HepG2 (cell line): ENCODE data around the gene PRR35. TPM values are rescaled to one million over a fixed set of nuclear protein-coding genes. Genes with fewer than 3 reads are reported as not detected.

Source experiments
- ATF1 ChIP-seq: IDR thresholded peaks from 2 replicates; pipeline ENCODE4 v1.6.1; 2016; ENCODE audit warnings: mild to moderate bottlenecking, control low read depth
- CAMTA2 ChIP-seq: sonication (generic); formaldehyde crosslinking; IDR thresholded peaks from 2 replicates; pipeline ENCODE4 v1.4.0; 2020; ENCODE audit warnings: mild to moderate bottlenecking, missing genetic modification reagents, borderline replicate concordance
- CBFB ChIP-seq: sonication (generic); formaldehyde crosslinking; IDR thresholded peaks from 2 replicates; pipeline ENCODE4 v1.4.0; 2020; ENCODE audit warnings: missing genetic modification reagents
- MAFK ChIP-seq, 2 experiments: IDR thresholded peaks in 1 of 2; conservative IDR thresholded peaks in 1 of 2; 2 replicates each; pipeline ENCODE4 v1.6.1; 2011; ENCODE audit warnings: improper control_type of control experiment in 2 of 2, low read length in 2 of 2
- MIXL1 ChIP-seq: IDR thresholded peaks from 2 replicates; pipeline ENCODE4 v1.6.1; 2016
- NR2C2 ChIP-seq: sonication (generic); formaldehyde crosslinking; IDR thresholded peaks from 2 replicates; pipeline ENCODE4 v1.4.0; 2020; ENCODE audit warnings: missing genetic modification reagents, mild to moderate bottlenecking, moderate library complexity, borderline replicate concordance
- NRL ChIP-seq: sonication (generic); formaldehyde crosslinking; IDR thresholded peaks from 2 replicates; pipeline ENCODE4 v1.5.0; 2020; ENCODE audit warnings: missing genetic modification reagents, mild to moderate bottlenecking, moderate library complexity, borderline replicate concordance
- PHF8 ChIP-seq: sonication (generic); formaldehyde crosslinking; IDR thresholded peaks from 2 replicates; pipeline ENCODE4 v1.5.0; 2020; ENCODE audit warnings: missing genetic modification reagents
- SRF ChIP-seq: IDR thresholded peaks from 2 replicates; pipeline ENCODE4 v1.6.1; 2011; ENCODE audit warnings: mild to moderate bottlenecking, low read depth, low read length, moderate library complexity
- ZFAT ChIP-seq: sonication (generic); formaldehyde crosslinking; conservative IDR thresholded peaks from 2 replicates; pipeline ENCODE4 v1.8.1; 2023; ENCODE audit warnings: missing genetic modification reagents, inconsistent platforms
- ZKSCAN5 ChIP-seq: sonication (generic); formaldehyde crosslinking; IDR thresholded peaks from 2 replicates; pipeline ENCODE4 v1.5.1; 2020; ENCODE audit warnings: mild to moderate bottlenecking, missing genetic modification reagents
- ZNF12 ChIP-seq: sonication (generic); formaldehyde crosslinking; IDR thresholded peaks from 2 replicates; pipeline ENCODE4 v1.5.0; 2020; ENCODE audit warnings: missing genetic modification reagents
- ZNF30 ChIP-seq: sonication (generic); formaldehyde crosslinking; IDR thresholded peaks from 2 replicates; pipeline ENCODE4 v1.5.0; 2020; ENCODE audit warnings: mild to moderate bottlenecking, missing genetic modification reagents
- ZNF451 ChIP-seq: sonication (generic); formaldehyde crosslinking; IDR thresholded peaks from 2 replicates; pipeline ENCODE4 v1.5.0; 2020; ENCODE audit warnings: mild to moderate bottlenecking, missing genetic modification reagents
- ZNF780A ChIP-seq: sonication (generic); formaldehyde crosslinking; IDR thresholded peaks from 2 replicates; pipeline ENCODE4 v1.8.0; 2022; ENCODE audit warnings: mild to moderate bottlenecking, missing genetic modification reagents, moderate library complexity
- ZSCAN12 ChIP-seq: sonication (generic); formaldehyde crosslinking; IDR thresholded peaks from 2 replicates; pipeline ENCODE4 v1.9.0; 2021; ENCODE audit warnings: mild to moderate bottlenecking, missing genetic modification reagents
- polyA plus RNA-seq, 8 experiments: library from polyadenylated mRNA; depleted of rRNA in 3 of 8; stranded (reverse) in 7 of 8; unstranded in 1 of 8; fragments of >200 nt; fragmentation: Illumina TruSeq in 4 of 8; extraction: Trizol in 4 of 8; gene quantifications; 2 replicates each; pipeline versions ENCODE4 v1.2.1 to v1.2.3, GENCODE V29; 2011 to 2016; ENCODE audit warnings: low read depth in 4 of 8, missing spikeins in 1 of 8, mixed read lengths in 1 of 8; ENCODE audit not compliant: insufficient read depth in 1 of 8
- total RNA-seq, 5 experiments: library from RNA; depleted of rRNA; stranded (reverse); fragments of >200 nt; fragmentation: Illumina TruSeq; extraction: Trizol; gene quantifications; 2 replicates each; pipeline ENCODE4 v1.2.3, GENCODE V29; 2016; ENCODE audit warnings: low read depth in 1 of 5
- TF ChIP-seq, protein P1 (sequence below): sonication (generic); formaldehyde crosslinking; IDR thresholded peaks from 2 replicates; pipeline ENCODE4 v1.4.0; 2020; ENCODE audit warnings: missing genetic modification reagents
- TF ChIP-seq, protein P2 (sequence below): sonication (generic); formaldehyde crosslinking; IDR thresholded peaks from 2 replicates; pipeline ENCODE4 v1.5.0; 2020; ENCODE audit warnings: missing genetic modification reagents
- TF ChIP-seq, protein P3 (sequence below), 2 experiments: IDR thresholded peaks; 2 replicates each; pipeline ENCODE4 v1.6.1; 2011 to 2012; ENCODE audit warnings: low read length in 2 of 2, borderline replicate concordance in 1 of 2, low read depth in 1 of 2, mild to moderate bottlenecking in 1 of 2, moderate library complexity in 1 of 2
- TF ChIP-seq, protein P4 (sequence below): sonication (generic); formaldehyde crosslinking; IDR thresholded peaks from 2 replicates; pipeline ENCODE4 v1.4.0; 2020; ENCODE audit warnings: missing genetic modification reagents, mild to moderate bottlenecking, borderline replicate concordance

The PRR35 gene
- total and polyA plus RNA-seq, 2 of the 13 experiments (the other 11 are each of a cell fraction or from before 2014, with no cell fraction given) = 0.07 to 0.16 TPM

DNA sequence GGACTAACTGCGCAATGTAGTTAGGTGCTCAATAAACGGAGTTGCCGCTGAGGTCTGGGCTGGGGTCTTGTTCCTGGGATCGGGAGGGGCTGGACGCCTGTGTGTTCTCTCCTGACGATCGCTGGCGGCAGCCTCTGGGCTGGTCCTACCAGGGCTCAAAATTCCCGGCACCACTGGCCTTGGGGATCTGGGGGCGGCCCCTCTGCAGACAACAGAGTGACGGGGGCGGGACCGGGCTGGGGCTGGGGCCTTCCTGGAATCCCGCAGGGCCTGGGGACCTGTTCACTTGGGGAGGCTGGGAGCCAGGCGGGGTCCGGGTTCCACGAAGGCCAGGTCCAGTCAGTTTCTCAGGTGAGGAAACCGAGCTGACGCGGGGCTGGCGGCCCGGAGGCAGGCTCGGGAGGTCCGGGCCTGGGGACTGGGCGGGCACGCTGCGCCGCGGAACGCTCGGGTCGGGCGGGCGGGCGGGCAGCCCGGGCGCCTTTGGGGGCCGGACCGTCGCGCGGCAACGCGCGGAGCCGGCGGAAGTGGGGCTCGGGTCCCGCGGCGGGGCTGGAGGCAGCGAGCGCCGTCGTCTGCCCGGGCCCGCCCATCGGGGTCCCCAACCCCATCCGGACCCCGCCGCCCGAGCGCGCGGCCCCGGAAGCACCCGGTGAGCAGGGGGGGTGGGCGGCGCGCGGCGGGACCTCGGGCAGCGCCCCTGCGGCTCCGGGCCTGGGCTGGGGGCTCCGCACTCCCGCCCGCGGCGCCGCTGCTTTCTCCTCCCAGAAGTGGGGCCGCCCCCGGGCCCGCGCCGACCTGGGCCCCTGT, 9.5 kb downstream of the PRR35 start, which contains the start of gene PIGQ (continued):
- TF ChIP-seq, protein P1, sequence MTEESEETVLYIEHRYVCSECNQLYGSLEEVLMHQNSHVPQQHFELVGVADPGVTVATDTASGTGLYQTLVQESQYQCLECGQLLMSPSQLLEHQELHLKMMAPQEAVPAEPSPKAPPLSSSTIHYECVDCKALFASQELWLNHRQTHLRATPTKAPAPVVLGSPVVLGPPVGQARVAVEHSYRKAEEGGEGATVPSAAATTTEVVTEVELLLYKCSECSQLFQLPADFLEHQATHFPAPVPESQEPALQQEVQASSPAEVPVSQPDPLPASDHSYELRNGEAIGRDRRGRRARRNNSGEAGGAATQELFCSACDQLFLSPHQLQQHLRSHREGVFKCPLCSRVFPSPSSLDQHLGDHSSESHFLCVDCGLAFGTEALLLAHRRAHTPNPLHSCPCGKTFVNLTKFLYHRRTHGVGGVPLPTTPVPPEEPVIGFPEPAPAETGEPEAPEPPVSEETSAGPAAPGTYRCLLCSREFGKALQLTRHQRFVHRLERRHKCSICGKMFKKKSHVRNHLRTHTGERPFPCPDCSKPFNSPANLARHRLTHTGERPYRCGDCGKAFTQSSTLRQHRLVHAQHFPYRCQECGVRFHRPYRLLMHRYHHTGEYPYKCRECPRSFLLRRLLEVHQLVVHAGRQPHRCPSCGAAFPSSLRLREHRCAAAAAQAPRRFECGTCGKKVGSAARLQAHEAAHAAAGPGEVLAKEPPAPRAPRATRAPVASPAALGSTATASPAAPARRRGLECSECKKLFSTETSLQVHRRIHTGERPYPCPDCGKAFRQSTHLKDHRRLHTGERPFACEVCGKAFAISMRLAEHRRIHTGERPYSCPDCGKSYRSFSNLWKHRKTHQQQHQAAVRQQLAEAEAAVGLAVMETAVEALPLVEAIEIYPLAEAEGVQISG (CRISPR knock-in tag) = peak; percentile 36; the same call in 1 of the 2 replicates
- no peak for TF ChIP-seq CAMTA2 (CRISPR knock-in tag)
- TF ChIP-seq PHF8 (CRISPR knock-in tag) = peak; percentile 61
- no peak for TF ChIP-seq ZNF12 (CRISPR knock-in tag)
- TF ChIP-seq, protein P2, sequence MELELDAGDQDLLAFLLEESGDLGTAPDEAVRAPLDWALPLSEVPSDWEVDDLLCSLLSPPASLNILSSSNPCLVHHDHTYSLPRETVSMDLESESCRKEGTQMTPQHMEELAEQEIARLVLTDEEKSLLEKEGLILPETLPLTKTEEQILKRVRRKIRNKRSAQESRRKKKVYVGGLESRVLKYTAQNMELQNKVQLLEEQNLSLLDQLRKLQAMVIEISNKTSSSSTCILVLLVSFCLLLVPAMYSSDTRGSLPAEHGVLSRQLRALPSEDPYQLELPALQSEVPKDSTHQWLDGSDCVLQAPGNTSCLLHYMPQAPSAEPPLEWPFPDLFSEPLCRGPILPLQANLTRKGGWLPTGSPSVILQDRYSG = no peak
- TF ChIP-seq, protein P3, sequence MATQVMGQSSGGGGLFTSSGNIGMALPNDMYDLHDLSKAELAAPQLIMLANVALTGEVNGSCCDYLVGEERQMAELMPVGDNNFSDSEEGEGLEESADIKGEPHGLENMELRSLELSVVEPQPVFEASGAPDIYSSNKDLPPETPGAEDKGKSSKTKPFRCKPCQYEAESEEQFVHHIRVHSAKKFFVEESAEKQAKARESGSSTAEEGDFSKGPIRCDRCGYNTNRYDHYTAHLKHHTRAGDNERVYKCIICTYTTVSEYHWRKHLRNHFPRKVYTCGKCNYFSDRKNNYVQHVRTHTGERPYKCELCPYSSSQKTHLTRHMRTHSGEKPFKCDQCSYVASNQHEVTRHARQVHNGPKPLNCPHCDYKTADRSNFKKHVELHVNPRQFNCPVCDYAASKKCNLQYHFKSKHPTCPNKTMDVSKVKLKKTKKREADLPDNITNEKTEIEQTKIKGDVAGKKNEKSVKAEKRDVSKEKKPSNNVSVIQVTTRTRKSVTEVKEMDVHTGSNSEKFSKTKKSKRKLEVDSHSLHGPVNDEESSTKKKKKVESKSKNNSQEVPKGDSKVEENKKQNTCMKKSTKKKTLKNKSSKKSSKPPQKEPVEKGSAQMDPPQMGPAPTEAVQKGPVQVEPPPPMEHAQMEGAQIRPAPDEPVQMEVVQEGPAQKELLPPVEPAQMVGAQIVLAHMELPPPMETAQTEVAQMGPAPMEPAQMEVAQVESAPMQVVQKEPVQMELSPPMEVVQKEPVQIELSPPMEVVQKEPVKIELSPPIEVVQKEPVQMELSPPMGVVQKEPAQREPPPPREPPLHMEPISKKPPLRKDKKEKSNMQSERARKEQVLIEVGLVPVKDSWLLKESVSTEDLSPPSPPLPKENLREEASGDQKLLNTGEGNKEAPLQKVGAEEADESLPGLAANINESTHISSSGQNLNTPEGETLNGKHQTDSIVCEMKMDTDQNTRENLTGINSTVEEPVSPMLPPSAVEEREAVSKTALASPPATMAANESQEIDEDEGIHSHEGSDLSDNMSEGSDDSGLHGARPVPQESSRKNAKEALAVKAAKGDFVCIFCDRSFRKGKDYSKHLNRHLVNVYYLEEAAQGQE (IDR thresholded peaks at IDR 0.05; ENCODE audit: borderline replicate concordance in 1 of 2, low read depth in 1 of 2, low read length in 2 of 2) = no peak
- TF ChIP-seq NRL (CRISPR knock-in tag) = no peak
- no peak for TF ChIP-seq MAFK (conservative IDR thresholded peaks at IDR 0.05 in 1 of 2, IDR thresholded peaks at IDR 0.05 in 1 of 2; ENCODE audit: low read length in 2 of 2)
- TF ChIP-seq ATF1 (CRISPR knock-in tag) = no peak
- no peak for TF ChIP-seq ZNF30 (CRISPR knock-in tag)
- no peak for TF ChIP-seq SRF
- TF ChIP-seq ZFAT (CRISPR knock-in tag) = no peak
- TF ChIP-seq ZSCAN12 (CRISPR knock-in tag) = no peak
- TF ChIP-seq ZNF451 (CRISPR knock-in tag) = no peak
- no peak for TF ChIP-seq ZKSCAN5
- no peak for TF ChIP-seq ZNF780A
- TF ChIP-seq MIXL1 = no peak
- TF ChIP-seq, protein P4, sequence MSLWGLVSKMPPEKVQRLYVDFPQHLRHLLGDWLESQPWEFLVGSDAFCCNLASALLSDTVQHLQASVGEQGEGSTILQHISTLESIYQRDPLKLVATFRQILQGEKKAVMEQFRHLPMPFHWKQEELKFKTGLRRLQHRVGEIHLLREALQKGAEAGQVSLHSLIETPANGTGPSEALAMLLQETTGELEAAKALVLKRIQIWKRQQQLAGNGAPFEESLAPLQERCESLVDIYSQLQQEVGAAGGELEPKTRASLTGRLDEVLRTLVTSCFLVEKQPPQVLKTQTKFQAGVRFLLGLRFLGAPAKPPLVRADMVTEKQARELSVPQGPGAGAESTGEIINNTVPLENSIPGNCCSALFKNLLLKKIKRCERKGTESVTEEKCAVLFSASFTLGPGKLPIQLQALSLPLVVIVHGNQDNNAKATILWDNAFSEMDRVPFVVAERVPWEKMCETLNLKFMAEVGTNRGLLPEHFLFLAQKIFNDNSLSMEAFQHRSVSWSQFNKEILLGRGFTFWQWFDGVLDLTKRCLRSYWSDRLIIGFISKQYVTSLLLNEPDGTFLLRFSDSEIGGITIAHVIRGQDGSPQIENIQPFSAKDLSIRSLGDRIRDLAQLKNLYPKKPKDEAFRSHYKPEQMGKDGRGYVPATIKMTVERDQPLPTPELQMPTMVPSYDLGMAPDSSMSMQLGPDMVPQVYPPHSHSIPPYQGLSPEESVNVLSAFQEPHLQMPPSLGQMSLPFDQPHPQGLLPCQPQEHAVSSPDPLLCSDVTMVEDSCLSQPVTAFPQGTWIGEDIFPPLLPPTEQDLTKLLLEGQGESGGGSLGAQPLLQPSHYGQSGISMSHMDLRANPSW (CRISPR knock-in tag) = no peak
- TF ChIP-seq NR2C2 (CRISPR knock-in tag) = peak; percentile 55; the same call in 1 of the 2 replicates
- TF ChIP-seq CBFB (CRISPR knock-in tag) = no peak
